Measurements from ENCODE around the gene CNGA3. TPM values are rescaled to one million over a fixed set of nuclear protein-coding genes. Genes with fewer than 3 reads are reported as not detected.

CNGA3 gene
- total and polyA plus RNA-seq, 2 of the 4 experiments (the other 2 are of a cell fraction), result under 0.01 TPM; not detected in 1

Other genes starting within 250 kb of the CNGA3 start
- gene INPP4A, start 98.4 kb downstream of the CNGA3 start, total RNA-seq (2012; rRNA removed), result 22.8 and 27.1 TPM in 2 replicates
- gene INPP4A, start 98.4 kb downstream of the CNGA3 start, polyA plus RNA-seq (2012; rRNA removed), result 14.5 and 16.5 TPM in 2 replicates

Measured in IMR-90 (cell line).